Raji (cell line): ENCODE data around the gene CSNK1E.

ENCODE experiments used
- POLR2A ChIP-seq: IDR thresholded peaks from 2 replicates; pipeline ENCODE4 v1.6.1; 2011; ENCODE audit warnings: low read depth, low read length, control low read depth; ENCODE audit not compliant: insufficient read depth

The CSNK1E gene

GRCh38 chr22:38312261-38312800 is 4.9 kb downstream of the CSNK1E start:
- TF ChIP-seq POLR2A, result no peak

GRCh38 chr22:38311323-38311620 is 6.0 kb downstream of the CSNK1E start:
- TF ChIP-seq POLR2A, result no peak

- no peak for TF ChIP-seq POLR2A
These were observed 6.5 kb downstream of the CSNK1E start for GRCh38 chr22:38310518-38311322.

- no peak for TF ChIP-seq POLR2A
These were observed 7.4 kb downstream of the CSNK1E start for GRCh38 chr22:38309614-38310517.

GRCh38 chr22:38308791-38309498 is 8.3 kb downstream of the CSNK1E start:
- TF ChIP-seq POLR2A, result no peak

GRCh38 chr22:38305471-38306448 is 11.5 kb downstream of the CSNK1E start:
- no peak for TF ChIP-seq POLR2A

- TF ChIP-seq POLR2A, result no peak
These were observed 12.7 kb downstream of the CSNK1E start for GRCh38 chr22:38304526-38304925.

GRCh38 chr22:38303974-38304373 is 13.3 kb downstream of the CSNK1E start:
- no peak for TF ChIP-seq POLR2A

GRCh38 chr22:38302906-38303305 is 14.3 kb downstream of the CSNK1E start:
- no peak for TF ChIP-seq POLR2A

- no peak for TF ChIP-seq POLR2A
These were observed 16.3 kb downstream of the CSNK1E start for GRCh38 chr22:38300946-38301345.

GRCh38 chr22:38300197-38300945 is 16.9 kb downstream of the CSNK1E start:
- TF ChIP-seq POLR2A, result no peak

GRCh38 chr22:38299770-38300102 is 17.5 kb downstream of the CSNK1E start:
- TF ChIP-seq POLR2A, result no peak

- TF ChIP-seq POLR2A, result no peak
These were observed 18.8 kb downstream of the CSNK1E start for GRCh38 chr22:38298312-38299005.
